Mesenchymal stem cell (in vitro differentiated cells and primary cell): ENCODE measurements around the gene CARD11.

Experiments used
- DNase-seq: peaks from one replicate; pipeline ENCODE4 v3.0.0-alpha.2; 2013
- H2AFZ ChIP-seq: one replicate; pipeline ENCODE4 v1.6.1; 2013; ENCODE audit warnings: low read depth, mild to moderate bottlenecking, control low read depth, inconsistent platforms, low read length, moderate library complexity
- H2AK5ac ChIP-seq: 2 replicates; pipeline ENCODE4 v1.6.1; 2013; ENCODE audit warnings: low read length, moderate library complexity, mild to moderate bottlenecking, inconsistent platforms; ENCODE audit not compliant: severe bottlenecking
- H2BK120ac ChIP-seq: one replicate; pipeline ENCODE4 v1.6.1; 2013; ENCODE audit warnings: low read depth, mild to moderate bottlenecking, inconsistent platforms, low read length, moderate library complexity
- H2BK12ac ChIP-seq, 2 experiments: one replicate each; pipeline ENCODE4 v1.6.1; 2013; ENCODE audit warnings: inconsistent platforms in 2 of 2, low read length in 2 of 2, mild to moderate bottlenecking in 2 of 2, moderate library complexity in 2 of 2, control low read depth in 1 of 2
- H2BK15ac ChIP-seq: one replicate; pipeline ENCODE4 v1.6.1; 2013; ENCODE audit warnings: mild to moderate bottlenecking, low read depth, inconsistent platforms; ENCODE audit not compliant: poor library complexity, severe bottlenecking
- H2BK5ac ChIP-seq: 2 replicates; pipeline ENCODE4 v1.6.1; 2013; ENCODE audit warnings: low read depth, mild to moderate bottlenecking, low read length, control low read depth, inconsistent platforms; ENCODE audit not compliant: poor library complexity, severe bottlenecking
- H3K14ac ChIP-seq, 2 experiments: one replicate each; pipeline ENCODE4 v1.6.1; 2013; ENCODE audit warnings: inconsistent platforms in 2 of 2, low read length in 2 of 2, control low read depth in 1 of 2, mild to moderate bottlenecking in 1 of 2, moderate library complexity in 1 of 2
- H3K18ac ChIP-seq, 2 experiments: one replicate each; pipeline ENCODE4 v1.6.1; 2013; ENCODE audit warnings: inconsistent platforms in 2 of 2, low read length in 2 of 2, control low read depth in 1 of 2, low read depth in 1 of 2, mild to moderate bottlenecking in 1 of 2
- H3K23ac ChIP-seq, 2 experiments: one replicate each; pipeline ENCODE4 v1.6.1; 2013; ENCODE audit warnings: inconsistent platforms in 2 of 2, low read length in 2 of 2, mild to moderate bottlenecking in 2 of 2, moderate library complexity in 2 of 2, control low read depth in 1 of 2
- H3K27ac ChIP-seq: 2 replicates; pipeline ENCODE4 v1.5.1; 2013; ENCODE audit warnings: mild to moderate bottlenecking, moderate library complexity, low read length, control low read depth, inconsistent platforms; ENCODE audit not compliant: poor library complexity, severe bottlenecking
- H3K27me3 ChIP-seq, 2 experiments: 2 replicates each; pipeline versions ENCODE4 v1.6.1 to v1.7.0; 2013; ENCODE audit warnings: low read length in 2 of 2, mild to moderate bottlenecking in 2 of 2, moderate library complexity in 2 of 2, control low read depth in 1 of 2, inconsistent platforms in 1 of 2; ENCODE audit not compliant: control insufficient read depth in 1 of 2, insufficient read depth in 1 of 2
- H3K36me3 ChIP-seq, 2 experiments: 2 replicates each; pipeline versions ENCODE4 v1.6.1 to v1.7.0; 2013; ENCODE audit warnings: low read length in 2 of 2, control low read depth in 1 of 2, inconsistent platforms in 1 of 2, low read depth in 1 of 2, mild to moderate bottlenecking in 1 of 2; ENCODE audit not compliant: insufficient read depth in 2 of 2, control insufficient read depth in 1 of 2
- H3K4ac ChIP-seq, 2 experiments: one replicate each; pipeline ENCODE4 v1.6.1; 2013; ENCODE audit warnings: inconsistent platforms in 2 of 2, low read length in 2 of 2, mild to moderate bottlenecking in 2 of 2, moderate library complexity in 2 of 2, control low read depth in 1 of 2, low read depth in 1 of 2
- H3K4me1 ChIP-seq: 2 replicates; pipeline ENCODE4 v1.6.1; 2013; ENCODE audit warnings: low read depth, low read length, control low read depth; ENCODE audit not compliant: control insufficient read depth, insufficient read depth
- H3K4me2 ChIP-seq: 2 replicates; pipeline ENCODE4 v1.6.1; 2013; ENCODE audit warnings: low read length, mild to moderate bottlenecking, inconsistent platforms; ENCODE audit not compliant: poor library complexity, severe bottlenecking
- H3K4me3 ChIP-seq, 2 experiments: 2 replicates each; pipeline versions ENCODE4 v1.5.1 to v1.7.0; 2013; ENCODE audit warnings: low read length in 2 of 2, mild to moderate bottlenecking in 2 of 2, control low read depth in 1 of 2, low read depth in 1 of 2; ENCODE audit not compliant: insufficient read depth in 1 of 2
- H3K79me1 ChIP-seq: replicated peaks from 2 replicates; pipeline ENCODE4 v1.6.1; 2013; ENCODE audit warnings: mild to moderate bottlenecking, control low read depth, low read length, inconsistent platforms; ENCODE audit not compliant: poor library complexity, severe bottlenecking
- H3K9ac ChIP-seq: 2 replicates; pipeline ENCODE4 v1.7.0; 2013; ENCODE audit warnings: mild to moderate bottlenecking, low read length, moderate library complexity
- H3K9me3 ChIP-seq: 2 replicates; pipeline ENCODE4 v1.7.0; 2013; ENCODE audit warnings: mild to moderate bottlenecking, low read length; ENCODE audit not compliant: control insufficient read depth
- H4K8ac ChIP-seq: one replicate; pipeline ENCODE4 v1.6.1; 2013; ENCODE audit warnings: inconsistent platforms, mild to moderate bottlenecking, low read length, moderate library complexity
- H4K91ac ChIP-seq: one replicate; pipeline ENCODE4 v1.6.1; 2013; ENCODE audit warnings: mild to moderate bottlenecking, low read length, inconsistent platforms
- WGBS: methylation state at CpG from one replicate; pipeline ENCODE4 v1.1.7; 2013; ENCODE audit warnings: mixed read lengths; 5-methylcytosine and 5-hydroxymethylcytosine counted together

CARD11 gene

GRCh38 chr7:2894118-2894940, 149.3 kb downstream of the CARD11 start:
- Histone ChIP-seq H3K36me3 (no peaks in the 10 kb centered on the region), H3K23ac (no peak overlapping the region), H3K9me3 (no peaks in the 10 kb centered on the region), H3K4me1 (no peaks in the 10 kb centered on the region), H2AK5ac (no peak overlapping the region), H3K27ac (no peak overlapping the region), H2BK5ac (no peak overlapping the region), H3K27me3 (peaks cover 0 to 30% of the 10 kb centered on the region in 2 experiments), H2AFZ (no peak overlapping the region), H2BK120ac (no peak overlapping the region), H3K18ac (no peak overlapping the region), H4K91ac (no peak overlapping the region), H2BK12ac (no peak overlapping the region), H2BK15ac (no peak overlapping the region), H4K8ac (no peak overlapping the region), H3K14ac (no peak overlapping the region), H3K4ac (no peak overlapping the region), H3K4me3 (no peak overlapping the region), H3K79me1 (no peaks in the 10 kb centered on the region), H3K9ac (no peak overlapping the region), H3K4me2 (no peak overlapping the region)
- no peak for DNase-seq
- WGBS: 89% methylated on average over 16 of the region's 17 CpGs

DNA sequence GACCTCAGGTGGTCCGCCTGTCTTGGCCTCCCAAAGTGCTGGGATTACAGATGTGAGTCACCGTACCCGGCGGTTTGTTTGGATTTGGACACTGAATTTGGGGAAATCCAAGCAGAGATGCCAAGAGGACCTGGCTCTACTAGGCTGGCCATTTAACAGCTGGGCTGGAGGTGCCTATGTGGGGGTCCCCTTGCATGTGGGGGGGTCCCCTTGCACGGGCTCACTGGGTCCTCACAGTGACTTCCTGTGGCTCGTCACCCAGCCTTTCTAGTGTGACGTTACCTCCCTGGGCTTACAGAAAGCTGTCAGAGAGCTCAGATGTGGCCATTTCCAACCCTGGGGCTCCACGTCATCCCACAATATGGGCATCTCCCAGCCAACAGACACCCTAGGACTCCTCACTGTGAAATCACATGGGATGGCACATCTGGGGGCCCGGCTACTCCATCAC, 150.2 kb downstream of the CARD11 start:
- H3K14ac ChIP-seq: no peak overlapping the region
- no peak overlapping the region for H3K9ac ChIP-seq
- H4K91ac ChIP-seq: no peak overlapping the region
- H3K4ac ChIP-seq: no peak overlapping the region
- no peaks in the 10 kb centered on the region for H3K9me3 ChIP-seq
- no peak overlapping the region for H2BK15ac ChIP-seq
- no peak overlapping the region for H2BK12ac ChIP-seq
- no peak overlapping the region for H3K4me2 ChIP-seq
- H3K23ac ChIP-seq: no peak overlapping the region
- no peak overlapping the region for H2AK5ac ChIP-seq
- no peak overlapping the region for H2BK5ac ChIP-seq
- peaks cover 0 to 30% of the 10 kb centered on the region in 2 experiments for H3K27me3 ChIP-seq
- H3K27ac ChIP-seq: no peak overlapping the region
- no peak overlapping the region for H4K8ac ChIP-seq
- WGBS: 82% methylated on average over 9 of the region's 9 CpGs
- no peak overlapping the region for H2AFZ ChIP-seq
- no peak overlapping the region for H2BK120ac ChIP-seq
- no peak overlapping the region for H3K18ac ChIP-seq
- DNase-seq: no peak
- H3K4me1 ChIP-seq: no peaks in the 10 kb centered on the region
- H3K79me1 ChIP-seq: no peaks in the 10 kb centered on the region
- no peaks in the 10 kb centered on the region for H3K36me3 ChIP-seq
- no peak overlapping the region for H3K4me3 ChIP-seq

GRCh38 chr7:2892549-2892948, 151.1 kb downstream of the CARD11 start:
- Histone ChIP-seq H3K4ac (no peak overlapping the region), H4K8ac (no peak overlapping the region), H3K27me3 (peaks cover 0 to 35% of the 10 kb centered on the region in 2 experiments), H3K9ac (no peak overlapping the region), H3K18ac (no peak overlapping the region), H3K4me3 (no peak overlapping the region), H2BK12ac (no peak overlapping the region), H3K23ac (no peak overlapping the region), H2BK120ac (no peak overlapping the region), H2BK5ac (no peak overlapping the region), H3K4me2 (no peak overlapping the region), H3K14ac (no peak overlapping the region), H2BK15ac (no peak overlapping the region), H2AFZ (no peak overlapping the region), H3K9me3 (no peaks in the 10 kb centered on the region), H2AK5ac (no peak overlapping the region), H3K4me1 (no peaks in the 10 kb centered on the region), H3K27ac (no peak overlapping the region), H3K79me1 (no peaks in the 10 kb centered on the region), H3K36me3 (no peaks in the 10 kb centered on the region), H4K91ac (no peak overlapping the region)
- 85% methylated on average over 8 of the region's 8 CpGs for whole genome bisulfite sequencing
- DNase-seq: no peak

DNA sequence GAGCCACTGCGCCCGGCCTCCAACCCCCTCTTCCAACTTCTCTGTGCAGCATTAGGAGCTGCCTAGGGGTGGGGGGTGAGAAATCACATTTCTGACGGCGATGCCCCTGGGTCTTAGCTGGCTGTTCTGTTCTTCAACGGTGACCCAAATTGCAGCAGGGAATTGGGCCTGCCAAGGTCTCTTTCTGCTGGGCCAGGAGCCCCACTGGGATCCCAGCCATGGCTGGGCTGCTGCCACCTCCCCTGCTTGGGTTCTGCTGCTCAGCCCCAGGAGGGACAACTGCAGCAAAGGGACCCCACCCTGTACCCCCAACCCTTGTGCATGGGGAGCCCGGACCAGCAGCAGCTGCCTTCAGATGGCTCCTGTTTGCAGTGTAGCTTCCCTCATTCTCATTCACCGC, 155.9 kb downstream of the CARD11 start:
- Histone ChIP-seq H3K79me1 (no peaks in the 10 kb centered on the region), H2BK12ac (no peak overlapping the region), H4K91ac (no peak overlapping the region), H3K27ac (no peak overlapping the region), H3K4me1 (peaks cover 4% of the 10 kb centered on the region), H2AK5ac (no peak overlapping the region), H2BK5ac (no peak overlapping the region), H2BK120ac (no peak overlapping the region), H3K4me2 (no peak overlapping the region), H3K14ac (no peak overlapping the region), H3K36me3 (no peaks in the 10 kb centered on the region), H4K8ac (no peak overlapping the region), H3K27me3 (peaks cover 0 to 22% of the 10 kb centered on the region in 2 experiments), H3K4ac (no peak overlapping the region), H3K18ac (no peak overlapping the region), H2BK15ac (no peak overlapping the region), H3K4me3 (no peak overlapping the region), H2AFZ (no peak overlapping the region), H3K9me3 (no peaks in the 10 kb centered on the region), H3K9ac (no peak overlapping the region), H3K23ac (no peak overlapping the region)
- WGBS: 89% methylated on average over 7 of the region's 7 CpGs
- DNase-seq: no peak
